Measurements from ENCODE around the gene MTR.

MTR gene

DNA sequence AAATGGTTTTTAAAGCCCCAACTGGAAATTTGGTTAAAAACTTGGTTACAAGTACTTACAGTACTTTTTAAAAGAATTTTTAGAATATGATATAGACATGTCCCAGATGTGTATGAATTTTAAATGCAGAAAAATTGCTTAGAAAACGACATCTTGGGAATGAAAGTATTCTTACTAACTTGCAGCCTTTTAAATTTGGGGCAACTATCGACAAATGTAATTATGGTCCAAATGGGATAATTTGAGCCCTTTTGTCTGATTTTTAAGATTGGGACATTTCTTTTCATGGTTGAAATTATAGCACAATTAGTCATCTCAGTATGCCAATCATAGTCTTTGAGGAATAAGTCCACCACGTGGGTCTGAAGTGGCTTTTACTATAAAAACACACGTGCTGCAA, 43.2 kb upstream of the MTR start:
- no peak overlapping the region for H3K4me3 ChIP-seq (ENCODE audit: control insufficient read depth, low read depth, low read length)
- no peak for DNase-seq (ENCODE audit: low read depth)
- TF ChIP-seq, protein P1, sequence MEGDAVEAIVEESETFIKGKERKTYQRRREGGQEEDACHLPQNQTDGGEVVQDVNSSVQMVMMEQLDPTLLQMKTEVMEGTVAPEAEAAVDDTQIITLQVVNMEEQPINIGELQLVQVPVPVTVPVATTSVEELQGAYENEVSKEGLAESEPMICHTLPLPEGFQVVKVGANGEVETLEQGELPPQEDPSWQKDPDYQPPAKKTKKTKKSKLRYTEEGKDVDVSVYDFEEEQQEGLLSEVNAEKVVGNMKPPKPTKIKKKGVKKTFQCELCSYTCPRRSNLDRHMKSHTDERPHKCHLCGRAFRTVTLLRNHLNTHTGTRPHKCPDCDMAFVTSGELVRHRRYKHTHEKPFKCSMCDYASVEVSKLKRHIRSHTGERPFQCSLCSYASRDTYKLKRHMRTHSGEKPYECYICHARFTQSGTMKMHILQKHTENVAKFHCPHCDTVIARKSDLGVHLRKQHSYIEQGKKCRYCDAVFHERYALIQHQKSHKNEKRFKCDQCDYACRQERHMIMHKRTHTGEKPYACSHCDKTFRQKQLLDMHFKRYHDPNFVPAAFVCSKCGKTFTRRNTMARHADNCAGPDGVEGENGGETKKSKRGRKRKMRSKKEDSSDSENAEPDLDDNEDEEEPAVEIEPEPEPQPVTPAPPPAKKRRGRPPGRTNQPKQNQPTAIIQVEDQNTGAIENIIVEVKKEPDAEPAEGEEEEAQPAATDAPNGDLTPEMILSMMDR (conservative IDR thresholded peaks at IDR 0.05; ENCODE audit: control insufficient read depth, insufficient read depth, low read depth, low read length) = no peak

DNA sequence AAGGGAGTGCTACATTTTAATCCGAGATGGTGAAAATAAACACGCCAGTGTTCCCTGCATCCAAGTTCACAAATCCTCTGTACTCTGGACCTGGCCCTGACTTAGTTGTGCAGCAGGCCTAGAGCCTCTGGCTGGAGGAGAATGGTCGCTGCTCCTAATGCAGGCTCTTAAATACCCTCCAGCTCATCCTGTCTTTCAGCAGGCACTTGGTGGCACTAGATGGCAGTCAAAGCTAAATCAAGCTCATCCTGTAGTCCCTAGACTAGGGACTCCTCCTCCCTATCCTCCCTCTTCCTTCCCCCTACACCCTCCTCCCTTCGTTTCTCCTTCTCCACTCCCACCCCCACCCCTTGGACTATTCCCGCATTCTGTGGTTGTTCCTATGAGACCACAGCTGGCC, 41.6 kb upstream of the MTR start:
- TF ChIP-seq, protein P1 (conservative IDR thresholded peaks at IDR 0.05; ENCODE audit: control insufficient read depth, insufficient read depth, low read depth, low read length) = peak; percentile 17
- DNase-seq (ENCODE audit: low read depth) = peak; percentile 24
- no peak overlapping the region for H3K4me3 ChIP-seq (ENCODE audit: control insufficient read depth, low read depth, low read length)

DNA sequence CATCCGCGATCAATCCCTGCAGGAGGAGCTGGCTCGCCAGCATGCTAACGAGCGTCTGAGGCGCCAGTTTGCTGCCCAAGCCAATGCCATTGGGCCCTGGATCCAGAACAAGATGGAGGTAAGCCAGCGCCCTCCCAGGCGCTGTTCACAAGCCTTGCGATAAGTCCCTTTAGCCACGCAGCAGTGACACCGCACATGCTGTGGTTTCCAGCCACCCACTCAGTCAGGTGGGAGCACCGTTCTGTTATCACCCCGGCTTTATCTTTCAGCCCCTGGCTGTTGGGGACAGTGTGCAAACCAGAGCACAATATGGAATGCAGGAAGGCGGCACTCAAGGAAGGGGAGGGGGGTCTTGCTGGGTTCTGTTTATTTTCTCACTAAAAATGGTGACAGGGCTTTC, 41.1 kb upstream of the MTR start:
- TF ChIP-seq, protein P1 (conservative IDR thresholded peaks at IDR 0.05; ENCODE audit: control insufficient read depth, insufficient read depth, low read depth, low read length) = no peak
- DNase-seq (ENCODE audit: low read depth) = no peak
- H3K4me3 ChIP-seq (ENCODE audit: control insufficient read depth, low read depth, low read length) = no peak overlapping the region

DNA sequence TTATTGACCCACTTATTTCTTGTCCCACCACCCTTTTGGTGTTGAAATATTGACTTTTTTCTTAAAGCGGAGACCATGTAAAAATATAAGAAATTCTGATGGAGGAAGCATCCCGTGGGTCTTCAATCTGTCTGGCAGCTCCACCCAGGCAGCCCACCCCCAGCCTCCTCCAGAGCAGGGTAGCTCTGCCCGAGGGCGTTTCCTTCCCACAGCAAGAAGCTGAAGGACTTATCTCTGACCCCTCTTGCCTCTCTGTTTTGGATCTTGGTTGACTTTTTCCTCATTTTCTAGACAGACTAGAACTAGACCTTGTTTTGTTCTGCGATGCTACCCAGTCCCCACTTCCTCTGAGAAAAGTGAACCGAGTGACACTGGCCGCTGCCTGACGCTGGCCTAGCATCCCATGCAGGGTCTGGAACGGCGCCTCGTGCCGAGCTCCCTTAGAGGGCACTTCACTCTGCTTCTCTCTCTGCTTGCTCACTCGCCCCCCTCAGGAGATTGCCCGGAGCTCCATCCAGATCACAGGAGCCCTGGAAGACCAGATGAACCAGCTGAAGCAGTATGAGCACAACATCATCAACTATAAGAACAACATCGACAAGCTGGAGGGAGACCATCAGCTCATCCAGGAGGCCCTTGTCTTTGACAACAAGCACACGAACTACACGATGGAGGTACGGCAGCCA, 40.4 kb upstream of the MTR start:
- no peak for DNase-seq (ENCODE audit: low read depth)
- TF ChIP-seq, protein P1 (conservative IDR thresholded peaks at IDR 0.05; ENCODE audit: control insufficient read depth, insufficient read depth, low read depth, low read length) = no peak
- H3K4me3 ChIP-seq (ENCODE audit: control insufficient read depth, low read depth, low read length) = no peak overlapping the region

DNA sequence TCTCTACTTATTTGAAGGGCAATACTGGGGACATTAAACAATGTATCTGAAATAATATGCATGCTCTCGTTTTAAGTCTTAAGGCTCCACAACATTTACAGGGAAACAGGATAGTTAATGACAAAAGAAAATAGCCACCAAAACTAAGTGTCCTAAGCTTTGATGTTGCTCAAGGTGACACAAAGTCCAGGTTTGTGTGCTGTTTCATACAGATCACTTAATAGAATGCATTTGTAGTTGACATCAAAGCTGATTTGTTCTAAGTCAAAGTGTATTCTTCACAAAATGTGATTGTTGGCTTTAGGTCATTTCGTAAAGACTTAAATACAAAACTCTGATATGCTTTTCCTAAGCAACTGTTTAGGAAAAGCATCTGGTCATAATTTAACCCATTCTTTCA, 37.5 kb upstream of the MTR start:
- TF ChIP-seq, protein P1 (conservative IDR thresholded peaks at IDR 0.05; ENCODE audit: control insufficient read depth, insufficient read depth, low read depth, low read length) = no peak

DNA sequence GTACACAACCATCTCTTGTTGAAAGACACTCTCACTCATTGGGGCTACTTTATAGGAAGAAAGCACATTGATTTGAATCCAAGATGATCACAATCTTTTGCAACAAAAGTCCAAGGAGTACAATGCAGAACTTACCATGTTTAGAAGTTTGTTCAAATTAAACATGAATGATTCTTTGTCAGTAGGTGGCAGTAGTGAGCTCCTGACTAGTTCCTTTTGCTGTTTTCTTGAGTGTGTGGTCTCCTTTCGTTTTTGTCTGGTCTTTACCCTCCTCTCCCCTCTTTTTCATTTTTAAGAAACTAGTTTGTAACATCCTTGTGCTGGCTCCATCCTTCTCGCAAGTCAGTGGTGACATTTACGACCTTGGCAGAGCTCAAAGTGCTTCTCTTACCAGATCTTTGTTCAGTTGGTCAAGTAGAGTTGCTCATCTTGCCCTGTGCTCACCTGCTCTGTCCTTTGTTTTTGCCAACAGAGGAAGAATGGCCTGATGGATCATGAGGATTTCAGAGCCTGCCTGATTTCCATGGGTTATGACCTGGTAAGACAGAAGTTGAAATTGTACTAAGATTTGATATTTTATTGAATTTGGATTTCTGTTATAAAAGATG, 35.7 kb upstream of the MTR start:
- H3K4me3 ChIP-seq (ENCODE audit: control insufficient read depth, low read depth, low read length) = no peak overlapping the region
- TF ChIP-seq, protein P1 (conservative IDR thresholded peaks at IDR 0.05; ENCODE audit: control insufficient read depth, insufficient read depth, low read depth, low read length) = peak; percentile 78
- peak; percentile 61 for DNase-seq (ENCODE audit: low read depth)

More for the DNA sequence above, 37.5 kb upstream of the MTR start:
- no peak for DNase-seq (ENCODE audit: low read depth)
- H3K4me3 ChIP-seq (ENCODE audit: control insufficient read depth, low read depth, low read length) = no peak overlapping the region

Measured in fibroblast of mammary gland (primary cell).